GM18873 (cell line): Measurements from ENCODE around the gene SEPTIN11.
A peak's percentile ranks its signal among the peaks of the same experiment; 100 is the strongest.

Source experiments
- ATAC-seq: cut with Tn5 transposase; IDR thresholded peaks from one replicate; pipeline ENCODE4 v1.9.1; 2021; ENCODE audit warnings: mild to moderate bottlenecking, moderate library complexity, moderate number of reproducible peaks; ENCODE audit not compliant: unreplicated experiment, low FRiP score

Gene SEPTIN11

DNA sequence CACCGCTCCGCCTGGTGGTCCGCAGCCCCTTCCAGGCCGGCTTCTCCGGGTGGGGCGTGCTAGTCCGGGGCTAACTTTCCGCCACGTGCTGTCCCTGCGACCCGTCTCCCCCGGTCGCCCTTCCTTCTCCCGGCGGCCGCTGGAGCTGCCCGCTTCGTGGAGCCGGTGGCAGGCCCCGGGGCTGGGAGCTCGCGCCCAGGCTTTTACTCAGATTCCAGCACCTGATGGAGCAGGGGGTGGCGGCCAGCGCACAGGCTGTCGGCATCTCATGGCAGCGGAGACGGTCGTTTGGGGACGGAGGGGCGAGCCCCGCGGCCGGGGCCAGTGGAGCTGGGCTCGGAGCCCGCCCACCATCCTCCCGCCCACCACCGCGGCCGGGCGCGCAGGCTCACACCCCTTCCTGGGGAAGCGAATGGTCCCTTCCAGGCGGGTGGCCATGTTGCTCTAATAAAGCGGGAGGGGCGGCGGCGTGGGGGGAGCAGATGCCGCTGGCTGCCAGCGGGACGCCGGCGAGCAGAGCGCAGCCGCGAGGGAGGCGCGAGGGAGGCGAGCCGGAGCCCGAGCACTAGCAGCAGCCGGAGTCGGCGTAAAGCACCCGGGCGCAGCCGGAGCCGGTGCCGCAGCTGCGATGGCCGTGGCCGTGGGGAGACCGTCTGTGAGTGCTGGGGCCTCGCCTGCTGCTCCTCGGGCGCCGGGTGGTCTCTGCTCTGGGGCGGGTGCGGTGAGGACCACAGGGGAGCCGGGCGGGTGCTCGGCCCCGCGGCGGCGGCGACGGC, at the start of gene SEPTIN11:
Gene SEPTIN11 (plus strand): TSS at position 477 of the 776 bp plus-strand sequence. CDS start 152 bp downstream, at position 629.
- peak; percentile 58 for ATAC-seq

DNA sequence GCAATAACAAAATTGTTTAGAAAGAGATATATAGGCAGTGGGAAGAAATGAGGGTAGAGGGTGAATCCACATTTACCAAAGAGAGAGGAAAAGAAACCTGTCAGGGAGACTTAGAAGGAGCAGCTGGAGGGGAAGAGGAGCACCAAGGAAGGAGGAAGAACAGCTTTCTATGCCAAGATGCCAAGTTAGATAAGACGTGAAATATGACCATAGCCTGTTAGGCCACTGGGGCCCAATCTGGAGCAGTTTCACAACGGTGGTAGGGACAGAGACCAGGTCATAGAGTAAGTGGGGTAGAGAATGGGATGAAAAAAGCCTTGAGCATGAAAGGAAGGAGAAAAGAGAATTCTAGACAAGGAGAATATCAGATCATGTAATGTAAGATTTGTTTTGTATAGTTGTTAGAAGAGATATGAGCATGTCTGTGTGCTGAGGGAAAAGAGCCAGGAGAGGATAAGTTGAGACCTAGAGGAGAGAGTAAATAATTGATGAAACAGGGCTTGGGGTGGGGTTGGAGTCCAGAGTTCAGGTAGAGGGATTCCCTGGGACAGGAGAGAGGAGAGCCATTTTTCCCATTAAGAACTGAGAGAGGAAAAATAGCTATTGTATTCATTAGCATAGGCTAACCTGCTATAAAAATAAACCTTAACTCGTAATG, 47.2 kb upstream of the SEPTIN11 start:
- ATAC-seq: no peak

DNA sequence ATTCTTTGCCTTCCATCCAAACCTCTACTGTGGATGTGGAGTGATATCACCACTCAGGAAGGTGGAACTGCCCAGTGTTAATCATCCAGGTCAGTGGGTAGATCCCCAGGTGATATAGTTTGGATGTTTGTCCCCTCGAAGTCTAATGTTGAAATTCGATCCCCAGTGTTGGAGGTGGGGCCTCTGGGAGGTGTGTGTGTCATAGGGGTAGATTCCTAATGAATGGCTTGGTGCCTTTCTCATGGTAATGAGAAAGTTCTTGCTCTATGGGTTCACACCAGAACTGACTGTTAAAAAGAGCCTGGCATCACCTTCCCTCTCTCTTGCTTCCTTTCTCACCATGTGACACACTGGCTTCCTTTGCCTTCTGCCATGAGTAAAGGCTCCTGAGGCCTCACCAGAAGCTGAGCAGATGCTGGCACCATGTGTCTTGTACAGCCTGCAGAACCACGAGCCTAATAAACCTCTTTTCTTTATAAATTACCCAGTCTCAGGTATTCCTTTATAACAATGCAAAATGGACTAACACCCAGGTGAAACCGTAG, 44.8 kb upstream of the SEPTIN11 start:
- no peak for ATAC-seq

DNA sequence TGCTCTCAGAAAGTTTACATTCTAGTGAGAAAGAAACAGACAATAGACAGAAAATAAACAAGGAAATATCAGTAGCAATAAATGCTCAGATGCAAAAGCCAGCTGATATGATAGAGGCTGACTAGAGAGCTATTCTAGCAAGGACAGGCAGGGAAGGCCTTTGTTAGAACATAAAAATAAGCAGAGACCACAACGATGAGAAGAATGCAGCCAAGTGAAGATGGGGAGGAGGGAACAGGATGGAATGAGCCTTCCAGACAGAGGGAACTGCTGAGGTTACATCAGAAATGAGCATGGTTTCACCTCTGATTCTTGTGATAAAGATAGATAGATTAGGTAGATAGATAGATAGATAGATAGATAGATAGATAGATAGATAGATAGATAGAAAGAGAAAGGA, 44.0 kb upstream of the SEPTIN11 start:
- no peak for ATAC-seq

DNA sequence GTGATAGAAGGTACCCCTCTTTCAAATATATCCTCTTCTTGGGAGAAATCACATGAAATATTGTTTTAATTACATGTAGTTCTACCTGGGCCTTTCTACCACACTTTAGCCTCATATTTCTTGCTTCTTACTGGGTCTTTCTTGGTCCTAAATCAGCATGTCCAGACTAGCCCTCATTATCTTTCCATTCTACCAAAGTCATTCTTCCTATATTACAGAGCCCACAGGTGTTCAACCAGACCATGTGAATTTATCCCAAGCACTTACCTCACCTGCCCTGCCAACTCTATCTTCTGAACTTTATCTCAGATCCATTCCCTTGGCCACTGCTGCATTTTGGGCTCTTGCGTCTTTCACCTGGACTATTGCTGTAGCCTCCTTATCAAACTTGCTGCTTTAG, 39.8 kb upstream of the SEPTIN11 start:
- no peak for ATAC-seq

DNA sequence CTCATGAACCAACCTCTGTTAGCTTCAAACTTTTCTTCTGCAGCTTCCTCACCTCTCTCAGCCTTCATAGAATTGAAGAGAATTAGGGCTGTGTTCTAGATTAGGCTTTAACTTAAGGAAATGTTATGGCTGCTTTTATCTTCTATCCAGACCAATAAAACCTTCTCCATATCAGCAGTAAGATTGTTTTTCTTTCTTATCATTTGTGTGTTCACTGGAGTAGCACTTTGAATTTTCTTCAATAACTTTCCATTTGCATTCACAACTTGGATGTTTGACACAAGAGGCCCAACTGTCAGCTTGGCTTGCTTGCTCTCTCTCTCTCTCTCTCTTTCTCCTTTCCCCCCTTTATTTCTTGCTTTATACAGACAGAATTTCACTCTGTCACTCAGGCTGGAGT, 28.8 kb upstream of the SEPTIN11 start:
- ATAC-seq: no peak

DNA sequence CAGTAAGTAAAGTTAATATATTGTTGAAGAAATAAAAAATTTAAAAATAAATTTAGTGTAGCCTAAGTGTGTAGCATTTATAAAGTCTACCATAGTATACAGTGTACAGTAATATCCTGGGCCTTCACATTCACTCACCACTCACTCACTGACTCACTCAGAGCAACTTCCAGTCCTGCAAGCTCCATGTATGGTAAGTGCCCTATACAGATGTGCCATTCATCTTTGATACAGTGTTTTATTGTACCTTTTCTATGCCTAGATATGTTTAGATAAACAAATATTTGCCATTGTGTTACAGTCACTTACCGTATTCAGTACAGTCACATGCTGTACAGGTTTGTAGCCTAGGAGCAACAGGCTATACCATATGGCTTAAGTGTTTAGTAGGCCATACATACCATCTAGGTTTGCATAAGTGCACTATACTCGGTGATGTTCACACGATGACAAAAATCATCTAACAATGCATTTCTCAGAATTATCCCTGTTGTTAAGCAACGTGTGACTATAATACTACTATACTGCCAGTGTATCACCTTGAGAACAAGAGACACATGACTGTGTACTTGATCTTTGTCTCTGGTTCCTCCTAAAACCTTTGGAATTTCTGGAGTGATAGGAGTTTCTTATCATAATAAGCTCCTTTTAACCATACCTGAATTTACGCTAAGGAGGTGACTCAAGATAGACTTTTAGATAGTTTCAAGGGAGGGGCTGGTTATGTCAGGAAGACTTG, 25.8 kb upstream of the SEPTIN11 start:
- ATAC-seq: no peak

DNA sequence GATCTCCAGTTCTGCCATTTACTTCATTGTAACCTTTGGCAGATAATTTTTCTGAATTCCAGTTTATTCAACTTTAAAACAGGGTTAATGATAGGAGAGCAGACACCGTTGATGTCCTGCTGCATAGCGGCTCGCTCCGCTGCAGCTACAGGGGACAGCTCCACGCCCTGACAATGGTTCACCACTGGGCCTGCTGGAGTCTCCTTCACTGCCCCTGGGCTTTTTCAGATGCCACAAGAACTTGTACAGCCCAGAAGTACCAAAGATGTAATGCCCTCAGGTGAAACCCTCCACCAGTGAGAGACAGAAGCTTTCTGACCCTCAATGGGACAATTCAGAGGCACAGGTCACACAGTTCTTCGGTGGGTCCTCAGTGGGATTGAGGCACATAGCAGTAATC, 22.7 kb upstream of the SEPTIN11 start:
- ATAC-seq: no peak

DNA sequence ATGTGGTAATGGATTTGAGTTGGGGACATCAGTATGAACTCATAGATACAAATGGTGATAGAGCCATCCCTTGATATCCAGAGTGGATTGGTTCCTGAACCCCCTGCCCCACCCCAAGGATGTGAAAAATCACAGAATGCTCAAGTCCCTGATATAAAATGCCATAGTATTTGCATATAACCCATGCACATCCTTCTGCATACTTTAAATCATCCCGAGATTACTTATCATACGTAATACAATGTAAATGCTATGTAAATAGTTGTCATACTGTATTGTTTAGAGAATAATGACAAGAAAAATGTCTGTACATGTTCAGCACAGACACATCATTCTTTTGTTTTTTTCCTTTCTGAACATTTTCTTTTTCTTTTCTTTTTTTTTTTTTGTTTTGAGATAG, 18.9 kb upstream of the SEPTIN11 start:
- no peak for ATAC-seq

DNA sequence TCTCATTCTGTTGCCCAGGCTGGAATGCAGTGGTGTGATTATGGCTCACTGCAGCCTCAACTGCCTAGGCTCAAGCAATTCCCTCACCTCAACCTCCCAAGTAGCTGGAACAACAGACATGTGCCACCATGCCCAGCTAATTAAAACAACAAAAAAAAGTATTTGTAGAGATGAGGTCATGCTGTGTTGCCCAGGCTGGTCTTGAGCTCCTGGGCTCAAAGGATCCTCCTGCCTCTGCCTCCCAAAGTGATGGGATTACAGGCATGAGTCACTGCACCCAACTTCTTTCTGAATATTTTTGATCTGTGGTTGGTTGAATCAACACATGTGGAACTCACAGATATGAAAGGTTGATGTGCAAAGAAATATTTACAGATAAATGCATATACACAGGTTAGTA, 18.5 kb upstream of the SEPTIN11 start:
- no peak for ATAC-seq

DNA sequence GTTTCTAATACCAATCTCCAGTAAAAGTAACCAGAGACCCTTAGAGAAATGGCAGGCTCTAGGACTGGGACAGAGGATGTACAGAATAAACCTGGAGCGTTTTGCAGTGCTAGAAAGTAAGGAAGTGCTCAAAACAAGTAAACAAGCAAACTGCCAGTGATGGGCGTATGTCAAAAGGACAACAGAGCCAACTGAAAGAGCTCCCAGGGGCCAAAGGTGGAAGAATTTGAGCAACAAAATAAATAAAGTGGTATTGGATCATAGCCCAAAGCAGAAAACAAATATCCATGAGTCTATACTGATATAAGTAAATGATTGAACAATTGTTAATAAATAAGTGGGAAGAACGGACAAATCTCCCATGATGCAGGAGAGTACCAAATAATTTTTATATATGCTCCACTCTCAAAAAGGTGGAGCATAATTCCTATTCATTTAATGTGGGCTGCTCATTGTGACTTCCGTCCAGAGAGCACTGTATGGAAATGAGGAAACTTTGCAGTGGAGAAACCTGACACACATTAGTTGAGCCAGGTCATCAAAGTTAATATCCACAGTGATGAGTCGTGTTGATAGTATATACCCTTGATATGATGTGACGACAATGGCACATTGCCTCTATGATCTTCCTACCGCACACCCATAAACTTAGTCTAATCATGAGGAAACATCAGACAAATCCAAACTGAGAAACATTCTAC, 17.8 kb upstream of the SEPTIN11 start:
- ATAC-seq: no peak

DNA sequence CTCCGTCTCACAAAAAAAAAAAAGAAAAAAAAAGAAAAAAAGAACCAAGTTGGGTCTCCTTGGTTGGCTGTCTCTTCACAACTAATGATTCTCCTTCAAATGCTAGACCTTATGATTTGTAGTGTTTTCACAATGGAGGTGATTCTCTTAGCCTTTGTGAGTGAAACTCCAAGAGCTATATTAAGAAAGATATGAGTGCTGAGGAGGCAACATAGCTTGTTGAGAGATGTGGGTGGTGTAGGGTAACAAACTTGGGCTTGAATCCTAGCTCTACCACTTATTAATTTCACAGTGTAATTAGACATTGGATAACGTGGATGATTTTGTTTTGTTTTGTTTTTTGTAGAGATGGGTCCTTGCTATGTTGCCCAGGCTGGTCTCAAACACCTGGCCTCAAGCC, 10.4 kb upstream of the SEPTIN11 start:
- ATAC-seq: no peak

DNA sequence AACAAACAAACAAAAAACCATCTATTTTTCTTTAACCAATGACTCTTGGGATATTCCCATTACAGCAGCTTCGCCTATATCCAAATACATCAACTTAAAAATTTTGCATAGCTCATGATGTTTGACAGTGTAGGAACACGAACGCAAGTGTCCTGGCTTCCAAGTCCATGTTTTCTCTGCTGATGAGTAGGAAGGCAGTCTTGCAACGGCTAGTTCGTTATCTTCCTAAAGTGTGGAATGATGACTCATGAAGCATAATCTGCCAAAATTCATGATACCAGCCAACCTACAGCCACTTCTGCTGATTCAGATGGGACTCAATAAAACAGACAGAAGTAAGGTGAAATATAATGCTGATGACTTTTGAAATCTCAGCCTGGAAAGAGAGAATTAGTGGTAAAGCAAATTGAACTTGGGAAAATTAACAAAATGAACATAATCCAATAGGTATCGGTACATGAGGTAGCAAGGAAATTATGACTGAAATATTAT, 6.4 kb upstream of the SEPTIN11 start:
- ATAC-seq: no peak

DNA sequence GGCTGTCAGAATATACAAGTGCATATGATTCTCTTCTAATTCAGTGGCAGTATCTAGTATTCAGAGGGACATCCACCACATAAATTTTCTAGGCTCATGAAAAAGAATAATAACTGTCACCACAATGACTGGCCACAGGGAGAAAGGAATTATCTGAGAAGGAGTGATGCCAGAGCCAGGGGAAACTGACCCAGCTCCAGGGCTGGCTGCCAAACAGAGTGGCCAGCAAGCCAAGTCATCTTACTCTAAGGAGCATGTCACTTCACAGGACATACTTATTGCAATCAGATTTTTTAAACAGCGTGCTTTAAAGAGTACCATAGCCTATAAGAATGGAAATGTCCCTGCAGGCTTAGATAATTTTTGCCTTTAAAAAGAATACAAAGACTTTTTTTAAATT, 5.8 kb upstream of the SEPTIN11 start:
- ATAC-seq: no peak

DNA sequence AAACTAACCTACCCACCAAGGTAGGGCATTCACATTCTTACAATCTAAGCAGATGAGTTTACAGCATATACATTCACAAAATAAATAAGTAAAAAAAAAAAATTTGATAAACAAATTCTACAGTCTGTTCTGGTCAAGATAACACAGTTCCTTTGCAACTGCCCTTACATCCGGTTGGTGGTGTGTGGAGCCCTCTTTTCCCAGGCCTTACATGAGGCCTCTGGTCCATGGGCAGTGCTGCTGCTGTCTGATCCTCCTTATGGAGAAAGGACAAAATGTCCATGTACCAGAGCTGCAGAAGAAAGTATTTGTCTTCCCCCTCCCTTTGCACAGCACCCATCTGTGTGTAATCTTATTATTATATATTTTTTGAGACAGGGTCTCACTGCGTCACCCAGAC, 2.2 kb upstream of the SEPTIN11 start:
- ATAC-seq: no peak

DNA sequence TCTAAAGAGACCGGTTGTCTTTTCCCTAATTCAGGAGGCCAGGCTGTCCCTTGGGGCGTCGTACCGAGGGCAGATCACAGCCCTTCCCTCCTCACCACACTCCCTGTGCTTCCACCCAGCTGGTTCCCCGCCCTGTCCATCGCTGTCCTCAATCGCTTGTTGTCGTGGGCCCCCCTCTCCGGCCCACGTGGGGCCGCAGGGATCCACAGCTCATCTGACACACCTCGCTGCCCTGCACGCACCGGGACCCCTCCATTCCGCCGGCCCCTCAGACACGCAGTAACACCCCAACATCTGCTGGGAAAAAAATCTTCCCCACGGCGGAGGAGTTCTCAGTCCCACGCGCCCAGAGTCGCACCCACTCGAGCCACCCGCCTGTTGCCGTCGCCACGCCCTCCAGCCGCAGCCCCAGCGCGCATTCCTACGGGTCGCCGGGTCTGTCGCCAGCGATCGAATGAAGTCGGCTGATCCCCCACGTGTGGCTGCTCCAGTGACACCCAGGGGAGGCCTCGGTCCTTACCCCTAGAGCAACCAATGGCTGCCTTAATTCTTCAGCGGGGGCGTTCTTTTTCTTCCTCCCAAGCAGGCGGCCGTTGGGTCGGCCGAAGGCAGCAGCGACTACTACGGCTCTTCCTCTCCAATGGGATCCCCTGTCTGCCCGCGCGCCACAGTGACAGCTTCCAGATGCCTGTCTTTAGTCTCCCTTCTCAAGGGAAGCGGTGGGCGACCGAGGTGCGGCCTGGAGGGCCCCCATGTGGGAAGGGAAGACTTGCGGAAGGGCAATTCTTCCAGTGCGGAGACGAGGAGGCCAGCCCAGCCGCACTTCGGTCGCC, 893 bp upstream of the SEPTIN11 start:
- ATAC-seq: peak; percentile 44

DNA sequence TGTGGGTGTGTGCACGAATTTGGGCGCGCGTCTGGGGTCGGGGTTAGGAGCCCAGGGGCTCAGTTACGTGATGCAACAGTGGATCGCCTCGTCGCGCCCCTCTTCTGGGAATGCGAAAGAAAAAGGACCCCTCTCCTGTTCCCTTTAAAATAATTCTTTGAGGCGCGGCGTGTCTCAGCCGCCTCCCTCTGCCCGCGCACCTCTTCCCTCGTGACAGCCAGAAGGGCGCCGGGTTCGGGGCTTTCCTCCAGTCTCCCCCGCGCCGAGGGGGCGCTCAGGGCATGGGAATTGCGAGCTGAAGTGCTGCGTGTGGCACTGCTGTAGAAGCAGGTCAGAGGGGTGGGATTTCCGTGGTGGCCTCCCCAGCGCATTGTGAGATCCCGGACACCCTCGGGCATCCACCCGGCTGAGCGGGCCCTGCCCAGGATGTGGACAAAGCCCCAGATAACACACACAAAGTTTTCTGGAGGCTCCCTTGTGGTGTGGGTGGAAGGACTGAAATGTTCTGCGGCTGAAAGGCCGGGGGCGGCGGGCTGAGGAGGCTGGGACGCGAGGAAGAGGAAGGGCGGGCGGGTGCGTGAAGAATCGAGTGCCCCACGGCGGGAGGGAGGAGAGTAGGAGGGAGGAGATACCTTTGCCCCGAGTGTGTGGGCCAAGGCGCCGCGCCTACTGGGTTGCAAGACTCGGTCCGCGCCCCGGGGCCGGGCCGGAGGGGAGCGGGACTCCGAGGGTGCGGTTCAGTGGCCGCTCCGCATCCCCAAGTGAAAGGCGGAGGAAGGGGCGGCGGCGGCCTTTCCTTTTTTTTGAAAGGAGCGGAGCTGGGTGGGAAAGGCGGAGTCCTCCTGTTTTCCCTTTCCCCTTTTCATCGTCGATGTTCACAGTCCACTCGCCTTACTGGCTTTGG, 752 bp downstream of the SEPTIN11 start:
- peak; percentile 15 for ATAC-seq

DNA sequence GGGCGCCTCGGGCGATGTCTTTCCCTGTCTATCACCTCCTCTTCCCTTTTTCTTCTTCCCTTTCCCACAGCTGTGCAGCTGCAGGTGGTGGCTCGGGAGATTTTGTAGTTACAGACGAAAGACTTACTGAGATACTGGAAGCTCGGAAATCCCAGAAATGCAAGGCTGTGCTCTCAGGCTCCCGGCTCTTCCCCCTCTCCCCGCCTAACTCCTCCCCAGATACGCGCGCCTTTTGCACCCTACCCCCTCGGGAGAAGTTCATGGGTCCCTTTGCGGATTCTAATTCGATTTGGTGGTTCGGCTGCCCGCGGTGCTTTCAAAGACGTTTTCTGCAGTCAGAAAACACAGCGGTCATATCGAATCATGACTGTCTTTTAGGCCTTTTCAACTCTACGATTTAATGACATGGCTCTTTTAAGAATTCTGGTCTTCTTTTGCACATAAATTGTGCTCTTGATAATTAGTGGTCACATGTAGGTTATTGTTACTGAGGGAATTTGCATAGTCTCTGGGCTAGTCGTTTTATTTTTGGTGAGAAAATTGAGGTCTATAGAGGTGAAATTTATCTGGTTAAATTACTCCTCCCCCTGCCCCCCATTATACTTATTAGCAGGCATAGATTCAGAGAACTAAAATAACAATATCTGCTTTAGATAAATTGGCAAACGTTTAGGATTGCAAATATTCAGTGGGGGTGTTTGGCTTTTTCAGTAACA, 1.6 kb downstream of the SEPTIN11 start:
- ATAC-seq: no peak
